ENCODE data around the gene CDADC1. TPM values are rescaled to one million over a fixed set of nuclear protein-coding genes. Genes with fewer than 3 reads are reported as not detected.

The CDADC1 gene
- polyA plus RNA-seq, 1 donor from 2014 or later = 11.6 TPM

- no peaks in the 10 kb centered on the region for H3K79me2 ChIP-seq (replicated peaks; ENCODE audit: insufficient read depth, low read length)
- no peak overlapping the region for H3K4me3 ChIP-seq (ENCODE audit: low read length)
- H3K27me3 ChIP-seq (ENCODE audit: insufficient read depth, low read depth, low read length) = peaks cover 66% of the 10 kb centered on the region
- no peaks in the 10 kb centered on the region for H3K9me2 ChIP-seq (ENCODE audit: insufficient read depth, low read length)
- H3K9ac ChIP-seq (ENCODE audit: low read length) = no peak overlapping the region
- no peak overlapping the region for H3K4me2 ChIP-seq (ENCODE audit: low read length)
- H4K20me1 ChIP-seq (ENCODE audit: insufficient read depth) = no peaks in the 10 kb centered on the region
- no peaks in the 10 kb centered on the region for H3K9me3 ChIP-seq (ENCODE audit: low read length)
- H2AFZ ChIP-seq (ENCODE audit: low read depth, low read length) = no peak overlapping the region
- no peaks in the 10 kb centered on the region for H3K36me3 ChIP-seq (ENCODE audit: insufficient read depth, low read length)
- H3K27ac ChIP-seq (ENCODE audit: low read length) = no peak overlapping the region
- H3F3A ChIP-seq (ENCODE audit: insufficient read depth, low read length, poor library complexity, severe bottlenecking) = no peaks in the 10 kb centered on the region
- TF ChIP-seq SMC3 (conservative IDR thresholded peaks at IDR 0.05; ENCODE audit: poor library complexity) (no peak), EP300 (conservative IDR thresholded peaks at IDR 0.05; ENCODE audit: poor library complexity, severe bottlenecking) (no peak), TAF1 (IDR thresholded peaks at IDR 0.05; ENCODE audit: low read depth) (no peak), REST (IDR thresholded peaks at IDR 0.05; ENCODE audit: borderline replicate concordance) (no peak), MXI1 (conservative IDR thresholded peaks at IDR 0.05; ENCODE audit: poor library complexity, severe bottlenecking) (no peak), CTCF (IDR thresholded peaks at IDR 0.05; ENCODE audit: poor library complexity, severe bottlenecking) (no peak), POLR2AphosphoS5 (IDR thresholded peaks at IDR 0.05) (no peak), RAD21 (conservative IDR thresholded peaks at IDR 0.05) (no peak)
Measured at GRCh38 chr13:49218493-49219051, 29.2 kb upstream of the CDADC1 start.

- Histone ChIP-seq H3K4me3 (ENCODE audit: low read length) (peak overlapping the region; percentile 60), H3K36me3 (ENCODE audit: insufficient read depth, low read length) (no peaks in the 10 kb centered on the region), H3K4me2 (ENCODE audit: low read length) (no peak overlapping the region), H4K20me1 (ENCODE audit: insufficient read depth) (no peaks in the 10 kb centered on the region), H2AFZ (ENCODE audit: low read depth, low read length) (no peak overlapping the region), H3K9me3 (ENCODE audit: low read length) (no peaks in the 10 kb centered on the region), H3K27ac (ENCODE audit: low read length) (no peak overlapping the region), H3F3A (ENCODE audit: insufficient read depth, low read length, poor library complexity, severe bottlenecking) (no peaks in the 10 kb centered on the region), H3K9ac (ENCODE audit: low read length) (no peak overlapping the region), H3K27me3 (ENCODE audit: insufficient read depth, low read depth, low read length) (peaks cover 70% of the 10 kb centered on the region), H3K9me2 (ENCODE audit: insufficient read depth, low read length) (no peaks in the 10 kb centered on the region), H3K79me2 (replicated peaks; ENCODE audit: insufficient read depth, low read length) (no peaks in the 10 kb centered on the region)
- TF ChIP-seq CTCF (IDR thresholded peaks at IDR 0.05; ENCODE audit: poor library complexity, severe bottlenecking) (no peak), REST (IDR thresholded peaks at IDR 0.05; ENCODE audit: borderline replicate concordance) (no peak), RAD21 (conservative IDR thresholded peaks at IDR 0.05) (no peak), SMC3 (conservative IDR thresholded peaks at IDR 0.05; ENCODE audit: poor library complexity) (no peak), POLR2AphosphoS5 (IDR thresholded peaks at IDR 0.05) (no peak)
Measured at GRCh38 chr13:49219647-49220035, 28.1 kb upstream of the CDADC1 start.

All from neural cell (in vitro differentiated cells).